Stimulated activated naive CD8-positive, alpha-beta T cell treated with anti-CD3 and anti-CD28 coated beads, Interleukin-15, Interleukin-2, amounts not matched to agents 100 U/mL and 50 U/mL, for 24 hours (primary cell): ENCODE data around the gene FOXD2.

Experiments
- ATAC-seq: fragments of 150-1000 bp; cut with Tn5 transposase; one replicate; pipeline ENCODE4 v1.10.0; 2021
- DNase-seq: peaks from one replicate; pipeline ENCODE4 v3.0.0; 2021

FOXD2 gene

DNA sequence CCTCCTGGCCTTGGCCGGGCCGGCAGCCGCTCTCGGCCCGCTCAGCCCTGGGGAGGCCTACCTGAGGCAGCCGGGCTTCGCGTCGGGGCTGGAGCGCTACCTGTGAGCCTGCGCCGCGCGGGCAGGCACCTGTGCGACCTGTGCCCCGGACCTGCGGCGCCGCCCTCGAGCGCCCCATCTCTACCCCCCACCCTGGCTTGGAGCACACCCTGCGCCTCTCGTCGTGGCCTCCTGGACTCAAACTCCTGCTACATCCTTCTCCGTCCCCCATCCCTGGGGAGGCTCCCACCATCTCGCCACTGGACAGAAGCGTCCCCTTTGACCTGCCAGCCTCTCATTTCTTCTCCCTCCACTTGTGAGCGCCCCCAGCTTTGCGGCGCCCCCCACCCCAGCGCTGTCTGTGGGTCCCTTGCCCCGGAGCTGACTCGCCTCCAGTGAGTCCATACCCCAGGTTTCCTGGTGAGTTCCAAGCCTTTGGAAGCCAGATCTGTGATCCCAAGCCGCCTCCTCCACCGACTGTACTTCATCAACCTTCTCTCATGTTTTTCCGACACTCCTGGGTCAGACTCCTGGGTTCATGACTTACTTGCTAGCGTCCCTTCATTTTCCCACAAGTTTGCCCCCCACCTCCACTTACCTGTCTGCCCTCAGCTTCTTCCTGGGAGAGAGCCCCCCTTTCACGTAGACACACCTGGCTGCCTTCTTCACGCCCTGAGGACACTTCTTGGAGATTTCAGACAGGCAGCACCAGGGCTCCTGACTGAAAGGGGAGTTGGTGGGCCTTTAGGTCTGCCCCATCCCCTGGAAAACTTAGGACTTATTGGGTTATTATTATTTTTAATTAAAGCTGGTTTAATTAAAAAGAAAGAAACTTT, 20.4 kb upstream of the FOXD2 start:
- ATAC-seq = no peak
- DNase-seq = no peak

DNA sequence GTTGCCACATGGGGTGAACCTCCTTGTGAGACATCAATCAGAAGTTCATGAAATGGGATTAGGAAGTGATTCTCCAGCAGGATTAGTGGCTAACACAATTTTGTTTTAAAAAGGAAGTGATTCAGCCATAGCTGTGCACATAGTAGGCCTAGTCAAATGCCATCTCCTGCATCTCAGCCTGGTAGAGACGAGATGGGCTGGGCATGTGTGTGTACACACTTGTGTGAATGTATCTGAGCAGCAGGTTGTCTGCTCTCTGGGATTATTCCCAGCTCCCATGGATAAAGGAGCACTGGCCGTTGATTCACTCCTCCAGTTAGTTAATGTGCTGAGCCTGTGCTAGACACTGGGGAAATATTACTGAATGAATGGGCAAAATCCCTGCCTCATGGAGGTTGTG, 19.7 kb upstream of the FOXD2 start:
- no peak for ATAC-seq

DNA sequence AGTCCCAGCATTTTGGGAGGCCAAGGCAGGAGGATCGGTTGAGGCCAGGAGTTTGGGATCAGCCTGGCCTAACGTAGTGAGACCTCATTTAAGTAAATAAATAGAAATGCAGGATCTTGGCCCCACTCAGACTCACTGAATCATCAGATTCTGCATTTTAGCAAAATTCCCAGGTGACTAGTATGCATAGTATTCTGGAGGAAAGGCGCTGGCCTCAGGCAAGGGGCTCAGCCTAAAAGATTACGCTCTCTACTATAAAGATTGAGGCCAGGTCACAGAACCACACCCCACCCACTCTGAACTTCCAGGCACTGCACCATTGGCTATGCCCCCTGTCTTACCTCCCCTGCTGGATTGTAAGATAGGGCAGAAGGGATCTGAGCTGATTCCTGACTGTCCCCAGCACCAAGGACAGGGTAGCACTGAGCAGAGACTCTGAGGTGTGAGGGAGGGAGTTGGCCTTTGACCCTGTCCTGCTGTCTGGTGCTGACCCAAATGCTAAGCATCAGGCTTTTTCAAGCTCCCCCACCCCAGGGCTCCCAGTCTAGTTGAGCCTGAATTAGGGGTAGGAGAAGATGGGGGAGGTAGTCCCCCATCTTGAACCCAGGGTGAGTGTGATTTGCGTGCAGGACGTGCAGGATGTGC, 19.0 kb upstream of the FOXD2 start:
- no peak for DNase-seq
- no peak for ATAC-seq

More for the DNA sequence above, 19.7 kb upstream of the FOXD2 start:
- DNase-seq = no peak

DNA sequence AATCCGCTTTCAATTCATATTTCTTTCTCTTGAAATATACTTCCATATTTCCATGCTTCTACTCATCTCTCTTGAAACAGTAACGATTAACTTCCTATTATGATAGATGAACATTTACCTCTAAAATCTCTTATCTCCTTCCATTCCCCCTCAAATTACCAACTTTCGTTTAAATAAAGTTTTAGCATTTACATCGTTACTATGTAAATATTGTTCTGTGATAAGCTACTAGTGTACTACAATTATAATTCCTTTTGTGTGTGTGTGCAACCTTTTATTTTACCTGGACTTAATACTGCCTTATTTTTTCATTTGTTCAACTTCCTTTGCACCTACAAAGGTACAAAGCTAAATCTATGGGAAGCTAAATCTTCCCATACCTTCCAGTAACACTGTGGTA, 17.3 kb upstream of the FOXD2 start:
- DNase-seq (no peak), ATAC-seq (no peak)

DNA sequence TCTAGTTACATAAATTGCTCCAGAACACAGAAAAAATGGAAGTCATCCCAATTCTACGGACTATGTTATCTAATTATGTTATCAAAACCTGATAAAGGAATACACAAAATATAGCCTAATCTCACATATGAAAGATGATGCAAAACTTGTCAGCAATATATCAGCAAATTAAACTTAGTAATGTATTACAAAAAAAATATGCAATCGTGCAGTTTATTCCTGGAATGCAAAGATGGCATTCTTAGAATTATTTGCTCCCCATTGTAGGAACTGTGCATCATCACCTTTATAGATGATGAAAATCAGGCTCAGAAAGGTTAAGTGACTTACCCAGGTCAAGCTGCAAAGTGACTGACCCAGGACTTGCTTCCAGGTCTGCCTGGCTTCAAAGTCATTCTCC, 14.0 kb upstream of the FOXD2 start:
- DNase-seq (no peak), ATAC-seq (no peak)

DNA sequence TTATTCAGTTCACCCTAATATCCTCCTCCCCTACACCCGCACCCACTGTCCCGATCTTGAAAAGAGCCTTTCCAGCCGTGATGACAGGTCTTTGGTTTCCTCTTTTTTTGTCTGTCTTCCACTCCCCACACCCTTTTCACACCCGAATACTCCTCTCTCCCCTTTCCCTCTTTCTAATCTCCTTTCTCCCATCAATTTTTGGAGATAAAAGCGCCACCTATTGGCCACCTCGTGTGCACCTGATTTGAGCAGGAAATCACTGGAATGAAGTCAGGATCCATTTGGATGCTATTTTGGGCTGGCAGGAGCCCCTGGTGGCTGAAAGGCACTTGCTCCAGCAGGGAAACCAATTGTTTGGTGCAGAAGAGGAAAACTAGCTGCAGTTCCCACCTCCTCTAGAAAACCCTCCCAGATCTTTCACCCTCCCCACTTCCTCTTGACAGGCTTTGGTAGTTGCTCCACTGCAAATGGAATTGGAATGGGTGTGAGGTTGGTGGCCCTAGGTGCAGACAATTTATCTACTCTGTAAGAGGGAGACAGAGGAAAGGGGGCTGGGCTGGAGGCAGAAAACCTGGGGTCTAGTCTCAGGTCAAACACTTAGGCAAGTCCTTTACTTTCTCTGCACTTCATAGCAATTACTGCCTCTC, 13.4 kb upstream of the FOXD2 start:
- ATAC-seq (peak; percentile 14), DNase-seq (no peak)

DNA sequence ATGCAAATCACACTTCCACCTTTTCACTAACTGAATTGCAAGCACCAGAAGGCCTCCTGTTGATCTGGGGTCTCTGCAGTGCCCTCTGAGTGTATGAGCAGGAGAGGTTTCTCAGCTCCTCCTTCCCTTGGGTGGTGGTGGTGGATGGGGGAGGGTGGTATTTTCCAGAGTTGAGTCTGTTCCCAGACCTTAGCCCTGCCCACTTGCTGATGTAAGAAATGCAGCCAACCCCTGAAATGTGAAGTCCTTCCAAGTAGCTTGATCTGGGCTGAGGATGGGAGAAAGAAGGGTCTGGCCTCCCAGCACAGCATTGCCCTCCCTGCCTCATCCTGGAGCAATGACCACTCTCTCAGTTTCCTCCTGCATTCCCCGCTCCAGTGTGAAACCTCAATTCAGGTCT, 6.3 kb upstream of the FOXD2 start:
- ATAC-seq = no peak
- no peak for DNase-seq

DNA sequence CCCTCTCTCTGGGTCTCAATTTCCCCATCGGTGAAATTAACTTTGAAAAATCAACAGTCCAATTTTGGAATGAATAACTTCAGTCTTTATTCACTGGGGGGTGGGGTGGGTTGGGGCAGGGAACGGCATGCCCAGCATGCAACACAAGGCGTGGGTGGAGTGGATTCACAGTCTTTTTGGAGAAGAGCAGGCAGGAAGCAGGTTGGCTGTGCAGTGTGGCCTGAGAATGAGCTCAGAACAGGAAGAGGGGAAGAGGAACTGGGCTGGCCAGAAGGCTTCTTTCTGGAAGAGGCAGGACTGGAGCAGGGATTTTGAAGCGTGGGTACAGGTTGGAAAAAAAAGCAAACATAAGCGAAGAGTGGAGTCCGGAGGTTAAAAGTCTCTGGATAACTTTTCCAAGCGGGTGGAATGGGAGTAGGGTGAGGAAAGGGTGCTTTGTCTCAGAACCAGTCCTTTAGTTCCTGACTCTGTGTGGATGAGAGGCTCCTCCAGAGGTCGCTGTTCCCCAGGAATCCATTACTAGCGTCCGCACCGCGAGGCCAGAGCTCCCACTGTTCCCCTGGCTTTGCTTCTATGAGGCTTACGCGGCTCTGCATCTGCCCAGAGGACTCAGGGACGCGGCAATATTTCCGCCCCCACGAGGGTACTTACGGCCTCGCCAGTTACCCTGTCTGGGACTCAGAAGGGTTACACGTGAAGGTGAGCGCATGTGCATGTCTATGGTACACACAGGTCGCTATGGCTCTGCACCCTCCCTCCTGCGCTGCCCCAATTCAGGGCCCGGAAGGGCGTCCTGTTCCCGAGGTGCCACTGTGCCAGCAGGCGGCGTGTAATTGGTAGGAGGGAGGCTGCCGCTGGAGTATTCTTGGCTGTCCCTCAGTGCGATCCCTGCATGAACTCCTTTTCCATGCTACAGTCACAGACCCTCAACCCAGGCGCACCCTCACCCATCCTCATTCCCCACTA, 5.5 kb upstream of the FOXD2 start:
- DNase-seq = peak; percentile 71
- ATAC-seq = peak; percentile 37

DNA sequence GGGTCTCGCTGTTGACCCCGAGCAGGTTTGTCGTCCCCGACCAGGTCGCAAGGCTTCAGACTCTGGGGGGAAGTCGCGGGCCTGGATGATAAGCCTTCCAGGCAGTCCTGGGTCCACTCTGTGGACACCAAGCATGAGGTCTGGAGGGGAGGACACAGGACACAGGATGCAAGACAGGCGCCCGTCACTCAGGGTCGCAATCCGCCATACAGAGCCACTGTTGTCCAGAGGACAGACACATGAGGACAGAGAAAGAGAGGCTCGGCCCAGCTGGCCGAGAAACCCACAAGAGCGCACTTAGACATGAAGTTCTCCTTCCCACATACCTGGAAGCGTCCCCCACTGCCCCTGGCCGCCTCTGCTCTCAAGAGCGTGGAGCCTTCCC, 4.8 kb upstream of the FOXD2 start:
- ATAC-seq (no peak), DNase-seq (no peak)

DNA sequence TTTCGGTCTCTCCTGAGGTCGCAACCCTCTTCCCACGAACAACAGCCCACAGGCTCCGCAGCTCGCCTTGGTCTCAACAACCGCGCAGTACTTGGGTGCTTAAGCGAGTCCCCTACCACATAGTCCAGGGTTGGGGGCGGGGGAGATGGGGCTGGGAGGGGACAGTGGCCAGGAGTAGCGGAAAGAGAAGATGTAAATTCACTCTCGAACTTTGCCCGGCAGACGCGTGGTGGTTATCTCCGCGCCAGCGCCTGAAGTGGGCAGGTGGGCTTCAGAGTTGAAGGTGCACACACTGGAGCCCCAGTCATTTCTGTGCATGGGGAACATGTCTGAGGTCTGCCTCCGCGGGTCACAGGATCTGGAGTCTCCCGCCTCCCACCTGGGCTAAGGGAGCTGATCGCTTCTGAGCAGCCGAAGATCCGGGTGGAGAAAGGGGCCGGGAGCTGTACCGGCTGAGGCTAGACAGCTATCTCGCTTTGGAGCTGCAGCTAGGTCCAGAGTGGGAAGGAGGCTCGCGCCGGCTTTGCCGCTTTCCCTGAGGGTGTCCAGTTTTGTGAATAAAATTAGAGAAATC, 4.3 kb upstream of the FOXD2 start:
- no peak for ATAC-seq
- DNase-seq = no peak

DNA sequence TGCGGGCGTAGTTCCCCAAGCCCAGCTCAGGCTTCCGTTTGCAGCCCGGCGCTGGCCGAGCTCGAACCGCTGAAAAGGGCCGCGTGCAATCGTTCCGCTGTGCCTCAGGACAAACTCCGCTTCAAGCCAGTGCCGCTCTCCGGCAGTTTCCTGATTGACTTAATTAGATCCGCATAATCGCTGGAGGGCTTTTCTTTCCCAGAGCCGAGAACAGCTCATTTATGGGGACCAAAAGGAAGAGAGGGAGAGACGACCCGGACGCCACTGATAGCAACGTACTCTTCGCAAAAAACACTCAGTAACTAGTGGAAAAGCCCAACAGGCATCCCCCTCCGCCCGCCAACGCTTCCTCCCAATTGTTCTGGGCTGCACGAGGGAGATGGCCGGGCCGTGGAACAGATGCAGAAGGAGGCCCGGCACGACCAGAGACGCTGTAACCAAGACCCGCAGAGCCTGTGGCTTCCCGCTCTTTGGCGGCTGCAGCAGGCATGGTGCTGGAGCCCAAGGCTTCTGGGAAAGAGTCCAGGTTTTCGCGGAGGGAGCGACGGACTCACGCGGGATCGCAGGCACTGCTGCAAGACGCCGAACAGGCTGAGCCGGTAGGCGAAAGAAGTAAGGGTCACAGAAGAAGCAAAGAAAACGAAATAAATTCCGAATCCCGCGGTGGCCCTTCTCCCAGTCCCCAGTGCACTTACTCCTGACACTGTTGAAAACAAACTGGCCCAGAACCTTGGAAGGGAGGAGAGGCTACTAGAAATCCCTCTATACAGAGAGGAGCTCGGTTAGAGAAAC, 3.6 kb upstream of the FOXD2 start:
- ATAC-seq (no peak), DNase-seq (no peak)

DNA sequence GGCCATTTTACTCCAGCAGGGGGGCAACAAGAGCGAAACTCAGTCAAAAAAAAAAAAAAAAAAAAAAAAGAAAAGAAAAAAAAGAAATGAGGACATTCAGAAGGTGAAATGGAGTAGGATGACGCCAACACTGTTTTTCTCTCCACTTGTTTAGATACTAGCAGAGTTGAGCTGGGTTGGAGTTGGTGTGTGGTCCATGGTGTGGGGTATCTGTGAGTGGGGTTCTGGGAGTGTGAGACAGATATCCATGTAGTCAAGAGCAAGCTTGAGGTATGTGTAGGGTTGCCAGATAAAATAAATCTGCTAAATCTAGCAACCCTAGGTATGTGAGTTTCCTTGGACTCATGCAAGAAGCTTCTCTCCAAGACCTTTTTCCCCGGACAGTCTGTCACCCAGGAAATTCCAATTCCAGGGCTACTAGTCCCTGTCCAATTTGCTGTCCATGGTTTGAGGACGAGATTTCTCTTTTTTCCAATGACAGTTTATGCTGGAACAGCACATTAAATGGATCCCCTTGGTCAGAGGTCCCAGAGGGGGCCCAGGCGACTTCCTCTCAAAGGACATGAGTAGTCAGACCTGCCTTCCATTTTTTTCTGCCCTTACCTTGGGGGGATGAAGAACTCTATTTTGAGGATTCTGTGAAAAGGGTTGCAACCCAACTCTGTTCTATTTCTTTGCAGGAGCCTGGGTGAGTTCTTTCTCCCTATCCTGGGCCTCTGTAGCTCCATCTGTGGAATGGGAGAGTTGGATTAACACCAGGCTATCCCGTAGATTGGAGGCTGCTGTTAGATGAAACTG, 2.1 kb upstream of the FOXD2 start:
- ATAC-seq (no peak), DNase-seq (no peak)

DNA sequence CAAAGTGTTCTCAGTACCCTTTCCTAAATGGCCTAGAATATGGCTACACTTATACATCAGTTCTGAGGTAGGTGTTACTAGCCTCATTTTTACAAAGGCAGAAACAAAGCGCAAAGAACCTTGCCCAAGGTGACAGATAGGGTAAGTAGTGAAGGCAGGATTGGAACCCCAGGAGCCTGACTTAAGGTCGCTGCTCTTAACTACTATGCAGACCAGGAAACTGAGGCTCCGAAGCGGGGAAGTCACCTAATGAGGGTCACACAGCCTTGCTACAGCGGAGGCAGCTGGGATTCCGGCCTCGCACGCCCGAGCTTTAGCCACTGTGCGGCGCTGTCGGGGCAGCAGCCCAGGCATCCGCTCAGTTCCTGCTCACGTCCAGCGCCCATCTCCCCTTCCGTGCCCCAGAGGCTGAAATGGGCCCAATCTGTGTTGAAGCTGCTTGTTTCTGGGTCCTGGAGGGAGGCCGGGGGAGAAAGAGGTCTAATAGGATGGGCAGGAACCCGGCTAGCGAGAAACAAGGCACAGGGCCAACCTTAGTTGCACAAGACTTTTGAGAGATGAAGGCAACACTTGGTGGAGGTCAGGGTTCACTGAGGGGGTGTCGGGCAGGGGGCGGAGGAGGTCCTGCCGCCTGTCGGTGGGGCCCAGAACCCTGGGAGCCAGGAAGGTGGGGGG, 1.4 kb upstream of the FOXD2 start:
- DNase-seq = peak; percentile 88
- ATAC-seq = peak; percentile 45

DNA sequence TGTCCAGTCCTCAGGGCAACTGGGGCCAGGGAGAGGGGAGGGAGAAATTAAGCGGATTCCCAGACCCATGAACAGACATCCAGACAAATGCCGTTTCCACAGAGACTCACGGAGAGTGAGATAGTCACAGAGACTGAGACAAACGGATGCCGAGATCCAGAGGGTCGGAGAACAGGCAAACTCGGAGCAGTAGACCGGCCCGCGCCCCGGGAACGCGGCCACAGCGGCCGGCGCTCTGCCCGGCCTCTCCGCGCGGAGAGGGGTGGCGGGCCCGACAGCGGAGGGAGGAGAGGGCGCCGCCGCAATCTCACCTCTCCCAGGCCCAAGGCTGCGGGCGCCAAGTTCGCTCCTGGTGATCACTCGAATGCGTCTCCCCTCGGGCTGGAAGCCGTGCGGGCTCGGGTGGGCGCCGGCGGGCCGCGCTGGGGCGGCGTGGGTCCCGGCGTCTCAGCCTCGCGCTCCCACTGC, 831 bp upstream of the FOXD2 start:
- ATAC-seq (peak; percentile 2), DNase-seq (peak; percentile 45)

DNA sequence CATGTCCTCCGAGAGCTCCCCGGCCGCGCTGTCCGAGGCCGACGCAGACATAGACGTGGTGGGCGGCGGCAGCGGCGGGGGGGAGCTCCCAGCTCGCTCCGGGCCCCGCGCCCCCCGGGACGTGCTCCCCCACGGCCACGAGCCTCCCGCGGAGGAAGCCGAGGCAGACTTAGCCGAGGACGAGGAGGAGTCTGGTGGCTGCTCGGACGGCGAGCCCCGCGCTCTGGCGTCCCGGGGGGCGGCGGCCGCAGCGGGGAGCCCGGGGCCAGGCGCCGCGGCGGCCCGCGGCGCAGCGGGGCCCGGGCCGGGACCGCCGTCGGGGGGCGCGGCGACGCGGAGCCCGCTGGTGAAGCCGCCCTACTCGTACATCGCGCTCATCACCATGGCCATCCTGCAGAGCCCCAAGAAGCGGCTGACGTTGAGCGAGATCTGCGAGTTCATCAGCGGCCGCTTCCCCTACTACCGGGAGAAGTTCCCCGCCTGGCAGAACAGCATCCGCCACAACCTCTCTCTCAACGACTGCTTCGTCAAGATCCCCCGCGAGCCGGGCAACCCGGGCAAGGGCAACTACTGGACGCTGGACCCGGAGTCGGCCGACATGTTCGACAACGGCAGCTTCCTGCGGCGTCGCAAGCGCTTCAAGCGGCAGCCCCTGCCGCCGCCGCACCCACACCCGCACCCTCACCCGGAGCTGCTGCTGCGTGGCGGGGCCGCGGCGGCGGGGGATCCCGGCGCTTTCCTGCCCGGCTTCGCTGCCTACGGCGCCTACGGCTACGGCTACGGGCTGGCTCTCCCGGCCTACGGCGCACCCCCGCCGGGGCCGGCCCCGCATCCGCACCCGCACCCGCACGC, 547 bp downstream of the FOXD2 start:
- ATAC-seq = no peak
- DNase-seq = peak; percentile 34

DNA sequence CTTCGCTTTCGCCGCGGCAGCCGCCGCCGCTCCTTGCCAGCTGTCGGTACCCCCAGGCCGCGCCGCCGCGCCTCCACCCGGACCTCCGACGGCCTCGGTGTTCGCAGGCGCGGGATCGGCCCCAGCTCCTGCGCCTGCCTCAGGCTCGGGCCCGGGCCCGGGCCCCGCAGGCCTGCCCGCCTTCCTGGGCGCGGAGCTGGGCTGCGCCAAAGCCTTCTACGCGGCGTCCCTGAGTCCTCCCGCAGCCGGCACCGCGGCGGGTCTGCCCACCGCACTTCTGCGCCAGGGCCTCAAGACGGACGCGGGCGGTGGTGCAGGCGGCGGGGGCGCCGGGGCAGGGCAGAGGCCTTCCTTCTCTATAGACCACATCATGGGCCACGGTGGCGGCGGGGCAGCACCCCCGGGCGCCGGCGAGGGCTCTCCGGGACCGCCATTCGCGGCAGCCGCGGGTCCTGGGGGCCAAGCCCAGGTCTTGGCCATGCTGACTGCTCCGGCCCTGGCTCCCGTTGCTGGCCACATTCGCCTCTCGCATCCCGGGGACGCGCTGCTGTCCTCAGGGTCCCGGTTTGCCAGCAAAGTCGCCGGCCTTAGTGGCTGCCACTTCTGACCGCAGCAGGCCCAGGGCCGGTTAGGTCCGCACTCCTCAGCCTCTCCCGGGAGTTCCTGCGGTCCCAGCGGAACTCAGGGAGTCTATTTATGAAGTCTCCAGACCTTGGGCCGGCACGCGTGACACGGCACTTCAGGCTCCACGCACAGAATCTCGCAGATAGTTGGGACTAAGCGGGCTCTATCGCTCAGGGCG, 1.4 kb downstream of the FOXD2 start:
- no peak for ATAC-seq
- DNase-seq = no peak

DNA sequence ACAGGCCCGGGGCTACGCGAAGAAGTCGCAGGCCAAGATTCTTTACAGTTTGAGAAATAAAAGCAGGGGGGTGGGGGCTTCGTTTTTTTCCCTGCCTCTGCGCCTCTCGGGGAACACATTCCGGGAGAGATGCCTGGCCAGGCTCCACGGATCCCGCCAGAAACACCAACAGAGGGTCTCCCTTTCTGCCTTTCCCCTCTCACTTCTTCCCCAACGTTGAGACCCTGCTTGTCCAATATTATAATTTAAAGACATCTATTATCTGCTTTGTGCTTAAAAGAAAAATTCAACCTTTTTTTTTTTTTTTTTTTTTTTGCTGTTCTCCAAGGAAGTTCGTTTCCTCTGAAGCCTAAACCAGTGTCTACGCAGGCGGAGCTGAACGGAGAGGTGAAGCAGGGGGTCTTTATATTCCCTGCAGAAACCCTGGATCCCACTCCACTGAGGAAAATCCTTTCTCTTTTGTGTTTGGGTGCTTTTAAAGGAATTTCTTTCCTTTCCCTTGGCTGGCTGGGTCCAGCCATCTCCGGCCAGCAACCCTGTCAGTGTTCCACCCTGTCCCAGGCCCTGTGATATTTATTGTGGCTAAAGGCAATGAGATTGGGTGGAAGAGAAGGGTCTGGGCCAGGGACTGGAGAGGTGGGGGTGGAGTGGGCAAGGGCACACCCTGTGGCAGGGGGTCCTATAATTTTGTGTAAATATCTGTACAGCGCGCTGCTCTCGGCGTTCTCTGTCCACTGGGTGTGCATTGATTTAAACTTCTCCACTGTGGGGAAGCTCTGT, 2.2 kb downstream of the FOXD2 start:
- DNase-seq (no peak), ATAC-seq (no peak)
